Mucosa of descending colon (tissue), 3 donors: ENCODE data around the gene TSPAN6. TPM values are rescaled to one million over a fixed set of nuclear protein-coding genes. Genes with fewer than 3 reads are reported as not detected.
A peak's percentile ranks its signal among the peaks of the same experiment; 100 is the strongest.

ENCODE experiments used
- ATAC-seq: fragments of 200-7000 bp; cut with Tn5 transposase; one replicate; pipeline ENCODE4 v1.9.1; 2020; ENCODE audit warnings: mild to moderate bottlenecking, moderate library complexity
- DNase-seq, 3 donors: peaks; one replicate each; pipeline ENCODE4 v3.0.0-alpha.2; 2020
- H3K36me3 ChIP-seq: fragments of 200-600 bp; one replicate; pipeline ENCODE4 v1.8.0; 2021; ENCODE audit warnings: low read depth, mild to moderate bottlenecking
- H3K4me1 ChIP-seq: fragments of 200-600 bp; one replicate; pipeline ENCODE4 v1.8.0; 2021; ENCODE audit warnings: low read depth, mild to moderate bottlenecking
- H3K4me3 ChIP-seq: fragments of 200-600 bp; one replicate; pipeline ENCODE4 v1.8.0; 2021; ENCODE audit warnings: mild to moderate bottlenecking
- H3K9me3 ChIP-seq: fragments of 200-600 bp; one replicate; pipeline ENCODE4 v1.8.0; 2021; ENCODE audit warnings: mild to moderate bottlenecking
- CTCF ChIP-seq: fragments of 200-600 bp; IDR thresholded peaks from one replicate; pipeline ENCODE4 v1.8.0; 2022; ENCODE audit warnings: antibody characterized with exemption, mild to moderate bottlenecking
- intact Hi-C, 2 donors: fragments of 100-400 bp; cut with DNase I in 1 of 2; cut with micrococcal nuclease in 1 of 2; formaldehyde crosslinking; loops; one replicate each; pipeline versions ENCODE4 v1.11.0 to v1.11.1; 2022; cut with DNase I, micrococcal nuclease
- total RNA-seq, 3 donors: library from RNA; stranded (reverse); fragmentation: NEBNext Ultra II Directional in 2 of 3; extraction: Animal tissue kit (Norgen Biotek cat#: 25700) in 2 of 3; gene quantifications; one replicate each; pipeline versions ENCODE4 v1.2.1 to v1.2.4, GENCODE V29; 2021 to 2023
- donor health status: DM: no; HTN: no; CAD: no; lungs with moderate emphysema.
- donor health status: DM: no; HTN: no; CAD: no.
- donor health status: DM: no; HTN: yes; CAD: no.

Gene TSPAN6
- total RNA-seq, 3 donors from 2014 or later = 63.0 to 132 (median 111) TPM

DNA sequence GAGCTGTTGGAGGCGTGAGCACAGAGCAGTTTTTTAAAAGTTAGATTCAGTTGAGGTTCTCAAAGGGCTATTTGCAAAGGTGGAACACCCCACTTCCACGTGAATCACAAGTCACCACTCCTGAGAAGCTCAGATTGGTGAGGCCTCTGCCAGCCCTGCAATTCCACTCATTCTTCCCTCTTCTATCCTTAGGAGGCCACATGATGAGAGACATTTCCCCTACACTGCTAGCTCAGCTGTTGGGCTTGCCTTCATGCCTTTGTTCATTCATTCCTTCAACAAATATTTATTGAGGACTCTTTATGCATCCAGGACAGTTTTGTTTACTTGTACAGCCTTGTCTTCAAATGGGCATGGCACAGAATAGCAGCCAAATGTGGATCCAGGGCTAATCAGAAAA lies 11.1 kb upstream of the TSPAN6 start:
- no peaks in the 10 kb centered on the region for H3K9me3 ChIP-seq
- ATAC-seq (no peak), DNase-seq (no peak)
- H3K36me3 ChIP-seq = no peaks in the 10 kb centered on the region
- H3K4me1 ChIP-seq = peaks cover 14% of the 10 kb centered on the region
- no peak overlapping the region for H3K4me3 ChIP-seq
- no peak for TF ChIP-seq CTCF
- intact Hi-C loops = no loop called here

GRCh38 chrX:100647095-100647494 lies 10.5 kb upstream of the TSPAN6 start:
- DNase-seq (no peak), ATAC-seq (no peak)
- no peaks in the 10 kb centered on the region for H3K36me3 ChIP-seq
- no peaks in the 10 kb centered on the region for H3K9me3 ChIP-seq
- intact Hi-C loops = no loop called here
- no peak for TF ChIP-seq CTCF
- peaks cover 14% of the 10 kb centered on the region for H3K4me1 ChIP-seq
- no peak overlapping the region for H3K4me3 ChIP-seq

DNA sequence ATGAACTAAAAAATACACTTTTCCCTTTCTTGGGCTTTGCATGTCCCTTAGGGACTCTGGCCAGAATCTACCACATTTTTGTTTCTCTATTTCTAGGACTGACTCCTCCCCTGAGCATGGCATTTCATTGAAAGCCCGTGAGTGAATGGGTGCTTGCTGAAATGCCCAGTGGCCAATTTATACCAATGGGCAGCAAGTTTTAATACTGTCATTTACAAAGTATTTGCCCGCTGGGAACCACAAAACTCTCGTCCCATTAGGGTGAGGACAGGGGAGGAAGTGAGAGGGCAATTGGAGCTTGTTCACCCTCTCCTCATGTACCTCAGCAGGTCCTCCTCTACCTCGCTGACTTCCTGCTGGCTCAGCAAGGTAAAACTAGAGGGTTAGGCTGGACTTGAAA lies 8.5 kb upstream of the TSPAN6 start:
- Histone ChIP-seq H3K4me3 (no peak overlapping the region), H3K9me3 (no peaks in the 10 kb centered on the region), H3K4me1 (peaks cover 7% of the 10 kb centered on the region), H3K36me3 (no peaks in the 10 kb centered on the region)
- intact Hi-C loops = no loop called here
- no peak for TF ChIP-seq CTCF
- DNase-seq = no peak
- ATAC-seq = no peak

- DNase-seq (peak in 1 of 3 donors; percentile 32), ATAC-seq (peak; percentile 87)
- H3K4me1 ChIP-seq = peaks cover 7% of the 10 kb centered on the region
- H3K4me3 ChIP-seq = no peak within 1 kb of the TSS
- H3K9me3 ChIP-seq = no peaks in the 10 kb centered on the region
- no peak for TF ChIP-seq CTCF
- no peaks in the 10 kb centered on the region for H3K36me3 ChIP-seq
- intact Hi-C loops = no loop called here
Observed at GRCh38 chrX:100643956-100644860, 7.6 kb upstream of the TSPAN6 start, which contains the start of gene SRPX2. Gene SRPX2 (plus strand): TSS chrX:100644199. CDS start chrX:100646323, 2,124 bp downstream.

GRCh38 chrX:100643212-100643611 lies 6.6 kb upstream of the TSPAN6 start:
- H3K36me3 ChIP-seq = no peaks in the 10 kb centered on the region
- DNase-seq (no peak), ATAC-seq (no peak)
- H3K4me1 ChIP-seq = peaks cover 7% of the 10 kb centered on the region
- TF ChIP-seq CTCF = no peak
- intact Hi-C loops = no loop called here
- no peak overlapping the region for H3K4me3 ChIP-seq
- H3K9me3 ChIP-seq = no peaks in the 10 kb centered on the region
